CD4-positive, alpha-beta T cell treated with Interferon gamma for 1 hour (primary cell): Measurements from ENCODE around the gene ARHGAP24.
A peak's percentile ranks its signal among the peaks of the same experiment; 100 is the strongest.
"Not testable (repeated sequence)": the region's sequence is repeated elsewhere in the genome, so short reads cannot be mapped to it uniquely, and the experiment has no call there.

Experiments used
- DNase-seq: peaks from one replicate; pipeline ENCODE4 v3.0.0-alpha.2; 2020

ARHGAP24 gene

GRCh38 chr4:85659610-85660218 lies 184.8 kb downstream of the ARHGAP24 start:
- DNase-seq: no peak

DNA sequence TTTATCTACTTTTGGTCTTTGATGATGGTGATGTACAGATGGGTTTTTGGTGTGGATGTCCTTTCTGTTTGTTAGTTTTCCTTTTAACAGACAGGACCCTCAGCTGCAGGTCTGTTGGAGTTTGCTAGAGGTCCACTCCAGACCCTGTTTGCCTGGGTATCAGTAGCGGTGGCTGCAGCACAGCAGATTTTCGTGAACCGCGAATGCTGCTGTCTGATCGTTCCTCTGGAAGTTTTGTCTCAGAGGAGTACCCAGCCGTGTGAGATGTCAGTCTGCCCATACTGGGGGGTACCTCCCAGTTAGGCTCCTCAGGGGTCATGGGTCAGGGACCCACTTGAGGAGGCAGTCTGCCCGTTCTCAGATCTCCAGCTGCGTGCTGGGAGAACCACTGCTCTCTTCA lies 191.7 kb downstream of the ARHGAP24 start:
- not testable (repeated sequence) for DNase-seq

DNA sequence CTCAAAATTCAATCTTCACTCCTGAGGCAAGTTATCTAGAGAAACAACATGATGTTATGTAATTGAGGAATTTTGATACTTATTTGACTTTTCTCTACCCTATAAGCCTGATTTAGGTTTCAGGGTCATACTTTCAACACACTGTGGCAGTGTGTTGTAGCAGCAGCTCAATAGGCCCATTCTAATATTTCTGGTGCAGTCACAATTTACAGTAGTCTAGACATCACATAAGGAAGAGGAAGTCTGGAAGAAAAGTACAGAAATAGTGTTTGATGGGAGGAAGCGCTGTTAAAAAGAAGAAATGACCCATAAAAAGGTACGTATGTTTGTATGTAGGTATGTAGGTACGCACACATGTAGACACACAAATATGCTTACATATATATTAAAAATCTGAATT lies 194.3 kb downstream of the ARHGAP24 start:
- DNase-seq: no peak

DNA sequence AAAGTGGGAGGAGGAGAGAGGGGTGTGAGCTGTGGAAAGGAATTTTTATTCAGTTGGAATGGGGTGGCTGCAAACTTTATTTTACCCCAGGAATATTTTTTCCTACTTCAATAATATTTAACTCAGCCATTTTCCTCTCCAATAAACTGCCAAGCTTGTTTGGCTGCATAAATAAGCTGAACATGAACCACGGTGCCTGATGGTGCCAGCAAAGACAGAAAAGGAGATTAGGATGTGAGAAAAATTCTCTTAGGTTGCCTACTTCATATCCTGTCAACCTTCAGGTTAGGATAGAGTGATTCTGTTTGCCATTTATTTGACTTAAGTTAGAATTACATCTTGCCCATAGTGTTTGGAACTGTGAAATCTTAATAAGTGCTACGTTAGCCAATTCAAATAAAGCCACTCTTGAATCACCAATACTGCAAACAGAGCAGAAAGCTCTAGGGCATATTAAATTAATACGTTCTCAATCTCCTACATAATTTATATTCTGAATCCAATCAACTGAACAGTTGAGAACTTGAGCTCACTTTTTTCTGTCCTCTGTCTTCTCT lies 195.1 kb downstream of the ARHGAP24 start:
- DNase-seq: no peak

GRCh38 chr4:85671120-85671519 lies 196.2 kb downstream of the ARHGAP24 start:
- no peak for DNase-seq

- DNase-seq: no peak
These were observed 197.2 kb downstream of the ARHGAP24 start for GRCh38 chr4:85672116-85672515.

DNA sequence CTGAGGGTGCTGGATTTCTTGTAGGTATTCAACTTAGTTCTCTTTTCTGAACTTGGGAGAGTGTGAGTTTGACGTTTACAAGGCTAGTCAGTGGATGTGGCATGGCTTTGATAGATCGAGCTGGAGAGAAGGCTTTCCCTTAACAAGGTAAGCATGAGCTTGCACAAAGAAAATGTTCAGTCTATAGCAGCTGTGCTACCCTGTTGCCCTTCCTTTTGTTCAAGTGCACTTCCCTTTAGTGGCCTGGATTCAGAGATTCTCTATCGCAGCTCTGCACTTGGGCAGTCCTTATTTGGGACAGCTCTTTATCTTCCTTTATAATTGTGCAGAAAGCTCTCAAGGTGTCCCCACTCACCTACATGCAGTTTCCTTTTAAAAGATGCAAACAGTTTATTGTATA lies 198.0 kb downstream of the ARHGAP24 start:
- DNase-seq: no peak

DNA sequence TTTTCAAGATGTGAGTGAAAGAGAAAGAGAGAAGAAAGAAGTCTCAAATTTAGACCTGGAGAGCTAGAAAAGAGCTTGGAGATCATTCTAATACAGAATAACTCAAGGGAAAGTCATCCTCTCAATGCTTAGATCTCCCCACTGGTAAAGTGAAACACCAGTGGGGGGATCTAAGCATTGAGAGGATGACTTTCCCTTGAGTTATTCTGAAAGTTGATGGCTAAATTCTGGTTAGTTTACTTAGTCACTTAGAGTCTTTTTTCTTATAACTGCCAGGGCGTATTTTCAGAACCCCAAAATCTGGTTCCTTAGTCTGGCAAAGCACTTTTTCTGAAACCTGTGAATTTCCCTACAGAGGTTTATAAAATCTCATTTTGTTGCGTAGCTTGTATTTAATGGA lies 198.6 kb downstream of the ARHGAP24 start:
- no peak for DNase-seq

DNA sequence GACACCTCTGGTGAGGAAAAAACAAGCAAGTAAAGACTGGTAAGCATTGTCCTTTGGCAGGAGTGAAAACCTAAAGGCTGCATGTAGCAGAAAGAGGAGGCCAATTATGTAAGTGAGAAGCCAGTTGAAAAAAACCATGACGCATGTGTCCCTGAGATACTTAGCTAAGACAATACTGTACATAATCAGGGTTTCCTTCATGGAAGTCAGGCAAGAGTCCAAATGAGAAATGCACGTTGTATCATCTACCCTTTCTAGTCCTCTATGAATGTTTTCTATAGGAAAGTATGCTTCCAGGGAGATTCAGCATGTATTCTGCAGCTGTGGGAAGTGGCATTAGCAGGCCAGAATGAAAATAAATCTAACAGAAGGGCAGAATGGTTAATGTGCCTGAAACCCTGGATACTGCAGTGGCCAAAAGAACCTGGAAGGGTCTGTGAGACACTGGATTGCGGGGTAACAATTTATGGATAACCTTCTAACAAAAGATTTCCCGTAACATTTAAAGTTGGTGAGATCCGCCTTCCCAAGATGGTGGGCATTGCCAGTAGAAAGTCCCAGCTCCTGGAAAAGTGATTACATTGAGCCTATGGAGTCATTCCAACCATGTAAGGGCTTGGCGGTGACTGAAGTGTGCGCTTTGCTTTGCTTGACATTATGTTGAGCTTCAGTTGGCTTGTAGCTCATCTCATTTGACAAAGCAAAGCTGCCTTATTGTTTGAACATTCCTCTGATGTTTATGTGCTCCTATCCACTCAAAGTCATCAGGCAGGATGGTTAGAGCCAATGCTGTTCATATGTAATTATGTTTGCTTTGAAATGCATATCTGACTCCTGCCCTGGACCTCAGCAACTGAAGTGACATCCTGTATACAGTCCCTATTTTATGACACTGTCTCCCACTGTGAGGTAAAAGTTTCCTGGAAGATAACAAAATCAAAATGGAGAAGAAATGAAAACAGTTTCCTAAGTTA lies 200.4 kb downstream of the ARHGAP24 start:
- DNase-seq: no peak

- no peak for DNase-seq
These were observed 201.1 kb downstream of the ARHGAP24 start for GRCh38 chr4:85676050-85676425.

- DNase-seq: no peak
These were observed 202.1 kb downstream of the ARHGAP24 start for GRCh38 chr4:85676850-85677590.

DNA sequence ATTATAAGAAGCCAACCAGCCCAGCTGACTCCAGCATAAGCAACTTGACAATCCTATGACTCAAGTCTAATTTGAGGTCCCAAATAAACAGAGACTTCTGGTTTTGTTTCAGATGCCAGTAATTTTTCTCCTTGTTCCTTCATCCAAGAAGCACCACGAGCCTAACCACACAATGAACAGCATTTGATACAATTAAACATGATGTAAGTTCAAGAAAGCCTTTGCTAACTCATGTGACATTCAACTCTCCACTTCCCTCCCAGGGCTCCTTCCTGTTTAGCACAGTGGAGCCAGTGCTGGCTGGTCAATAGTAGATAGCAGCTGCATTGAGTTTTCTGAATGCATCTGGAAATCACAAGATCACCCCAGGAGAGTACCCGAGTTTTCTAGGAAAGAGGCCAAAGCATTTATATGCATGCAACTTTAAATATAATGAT lies 206.3 kb downstream of the ARHGAP24 start:
- peak; percentile 17 for DNase-seq

GRCh38 chr4:85681921-85682320 lies 207.0 kb downstream of the ARHGAP24 start:
- DNase-seq: no peak

- DNase-seq: no peak
These were observed 207.4 kb downstream of the ARHGAP24 start for GRCh38 chr4:85682391-85682790.

DNA sequence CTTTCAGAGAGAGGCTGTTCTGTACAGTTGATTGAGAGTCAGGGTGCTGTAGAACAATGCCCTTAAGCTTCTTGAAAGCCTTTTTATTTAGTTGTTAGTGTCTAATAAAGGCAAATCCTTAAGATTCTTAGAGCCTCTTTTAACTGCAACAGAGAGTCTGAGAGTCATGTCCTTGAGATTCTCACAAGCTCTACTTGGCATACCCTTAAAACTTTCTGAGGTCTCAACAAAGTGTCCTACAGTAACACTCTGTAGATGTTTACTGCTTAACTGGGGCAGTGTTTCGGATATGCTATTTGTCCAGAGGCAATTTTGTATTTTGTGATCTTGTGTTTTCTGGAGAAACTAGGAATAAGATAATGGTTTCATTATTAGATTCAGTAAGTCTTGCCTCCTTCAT lies 209.7 kb downstream of the ARHGAP24 start:
- DNase-seq: no peak

- no peak for DNase-seq
These were observed 211.4 kb downstream of the ARHGAP24 start for GRCh38 chr4:85686398-85686797.

DNA sequence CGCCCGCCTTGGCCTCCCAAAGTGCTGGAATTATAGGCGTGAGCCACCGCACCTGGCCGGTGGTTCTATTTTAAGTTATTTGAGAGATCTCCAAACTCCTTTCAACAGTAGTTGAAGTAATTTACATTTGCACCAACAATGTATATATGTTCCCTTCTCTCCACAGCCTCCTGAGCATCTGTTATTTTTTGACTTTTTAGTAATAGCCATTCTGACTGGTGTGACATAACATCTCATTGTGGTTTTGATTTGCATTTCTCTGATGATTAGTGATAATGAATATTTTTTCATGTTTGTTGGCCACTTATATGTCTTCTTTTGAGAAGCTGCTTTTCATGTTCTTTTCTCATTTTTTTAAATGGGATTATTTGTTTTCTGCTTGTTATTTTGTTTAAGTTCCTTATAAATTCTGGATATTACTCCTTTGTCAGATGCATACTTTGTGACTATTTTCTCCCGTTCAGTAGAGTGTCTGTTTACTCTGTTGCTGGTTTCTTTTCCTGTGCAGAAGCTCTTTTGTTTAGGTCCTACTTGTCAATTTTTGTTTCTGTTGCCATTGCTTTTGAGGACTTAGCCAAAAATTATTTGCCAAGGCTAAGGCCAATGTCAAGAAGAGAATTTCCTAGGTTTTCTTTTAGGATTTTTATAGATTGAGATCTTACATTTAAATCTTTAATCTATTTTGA lies 213.2 kb downstream of the ARHGAP24 start:
- no peak for DNase-seq

DNA sequence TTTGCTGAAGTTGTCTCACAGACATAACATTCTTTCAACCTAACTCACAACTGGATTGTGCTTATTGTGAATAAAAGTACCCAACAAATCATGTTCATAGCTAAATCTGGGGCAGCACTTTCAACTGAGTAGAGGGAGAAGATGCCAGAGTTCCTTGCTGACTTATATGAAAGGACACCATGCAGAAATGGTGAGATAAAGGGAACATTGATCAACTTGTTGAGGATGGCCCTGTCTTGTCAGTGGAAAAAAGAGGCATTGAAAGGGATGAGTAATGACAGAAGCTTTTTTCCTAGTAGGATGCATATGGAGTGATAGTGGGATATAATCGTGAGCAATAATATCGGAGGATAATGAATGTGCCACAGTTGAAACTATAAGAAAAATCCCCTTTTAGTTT lies 221.7 kb downstream of the ARHGAP24 start:
- DNase-seq: no peak

DNA sequence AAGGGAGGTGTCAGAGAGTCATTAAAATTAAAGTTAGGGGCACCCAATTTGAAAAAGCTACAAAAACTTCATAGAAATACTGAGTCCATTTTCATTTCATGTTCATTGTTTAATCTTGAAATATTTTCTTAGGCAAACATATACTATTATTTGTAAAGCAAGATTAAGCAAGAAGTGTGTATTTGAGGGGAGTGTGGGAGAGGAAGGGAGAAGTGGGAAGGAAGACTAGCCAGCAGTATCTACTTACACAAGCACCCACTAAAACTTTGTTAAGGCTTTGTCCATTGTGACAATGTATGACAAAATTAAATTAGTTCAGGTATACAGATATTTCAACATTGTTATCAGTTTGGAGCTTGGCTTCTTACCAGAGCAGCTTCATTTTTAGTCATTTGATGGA lies 222.9 kb downstream of the ARHGAP24 start:
- no peak for DNase-seq

- no peak for DNase-seq
These were observed 225.4 kb downstream of the ARHGAP24 start for GRCh38 chr4:85700362-85700761.

GRCh38 chr4:85701861-85702321 lies 226.9 kb downstream of the ARHGAP24 start:
- DNase-seq: no peak

- no peak for DNase-seq
These were observed 228.1 kb downstream of the ARHGAP24 start for GRCh38 chr4:85703096-85703495.

DNA sequence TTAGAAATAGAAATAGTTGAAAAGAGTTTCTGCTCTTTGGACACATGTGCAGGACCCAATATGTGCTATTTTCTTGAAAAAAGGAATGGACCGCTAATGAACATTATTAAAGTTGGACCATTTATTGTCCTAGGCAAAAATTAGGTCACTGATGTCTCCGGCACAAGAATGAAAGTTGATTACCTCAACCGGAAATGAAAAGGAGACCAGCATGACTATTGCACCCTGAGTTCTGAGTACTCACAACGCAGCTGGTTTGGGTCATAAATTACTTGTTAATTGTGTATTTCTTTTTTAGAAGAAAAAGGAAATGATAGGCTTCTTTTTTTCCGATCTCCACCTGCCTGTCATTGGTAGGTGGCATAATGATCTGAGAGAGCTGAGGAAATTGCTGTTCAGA lies 232.7 kb downstream of the ARHGAP24 start:
- no peak for DNase-seq
